ENCODE data around the gene LRCH2.

DNA sequence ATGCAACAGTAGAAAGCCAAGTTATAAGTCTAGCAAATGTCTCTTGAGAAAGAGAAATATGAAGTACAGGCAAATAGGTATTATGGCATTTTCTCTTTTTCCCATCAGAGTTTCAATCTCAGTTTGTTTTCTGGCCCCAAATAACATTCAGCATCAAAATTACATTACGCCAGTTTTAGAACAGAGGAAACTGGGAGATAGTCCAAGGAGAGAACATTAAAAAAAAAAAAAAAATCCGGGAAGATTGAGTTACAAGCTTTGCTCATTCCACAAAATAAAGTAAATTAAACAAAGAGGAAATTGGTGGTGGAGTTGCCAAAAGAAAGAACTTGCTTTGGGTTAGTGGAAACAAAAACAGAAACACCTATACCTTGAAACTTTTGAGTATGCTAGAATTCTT lies 166.1 kb downstream of the LRCH2 start:
- TF ChIP-seq, protein P1, sequence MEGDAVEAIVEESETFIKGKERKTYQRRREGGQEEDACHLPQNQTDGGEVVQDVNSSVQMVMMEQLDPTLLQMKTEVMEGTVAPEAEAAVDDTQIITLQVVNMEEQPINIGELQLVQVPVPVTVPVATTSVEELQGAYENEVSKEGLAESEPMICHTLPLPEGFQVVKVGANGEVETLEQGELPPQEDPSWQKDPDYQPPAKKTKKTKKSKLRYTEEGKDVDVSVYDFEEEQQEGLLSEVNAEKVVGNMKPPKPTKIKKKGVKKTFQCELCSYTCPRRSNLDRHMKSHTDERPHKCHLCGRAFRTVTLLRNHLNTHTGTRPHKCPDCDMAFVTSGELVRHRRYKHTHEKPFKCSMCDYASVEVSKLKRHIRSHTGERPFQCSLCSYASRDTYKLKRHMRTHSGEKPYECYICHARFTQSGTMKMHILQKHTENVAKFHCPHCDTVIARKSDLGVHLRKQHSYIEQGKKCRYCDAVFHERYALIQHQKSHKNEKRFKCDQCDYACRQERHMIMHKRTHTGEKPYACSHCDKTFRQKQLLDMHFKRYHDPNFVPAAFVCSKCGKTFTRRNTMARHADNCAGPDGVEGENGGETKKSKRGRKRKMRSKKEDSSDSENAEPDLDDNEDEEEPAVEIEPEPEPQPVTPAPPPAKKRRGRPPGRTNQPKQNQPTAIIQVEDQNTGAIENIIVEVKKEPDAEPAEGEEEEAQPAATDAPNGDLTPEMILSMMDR (IDR thresholded peaks at IDR 0.05 in 8 of 11, conservative IDR thresholded peaks at IDR 0.05 in 3 of 11): no peak
- no peak for TF ChIP-seq POLR2AphosphoS5 (IDR thresholded peaks at IDR 0.05)
